Activated CD4-positive, CD25-positive, alpha-beta regulatory T cell treated with anti-CD3 and anti-CD28 coated beads, Interleukin-2, amount 50 U/mL, for 16 hours (primary cell): ENCODE data around the gene MTFMT.
"Not testable (repeated sequence)": the region's sequence is repeated elsewhere in the genome, so short reads cannot be mapped to it uniquely, and the experiment has no call there.

ENCODE experiments used
- DNase-seq: peaks from one replicate; pipeline ENCODE4 v3.0.0-alpha.2; 2020; ENCODE audit warnings: low read depth, low spot score

The MTFMT gene

GRCh38 chr15:65060641-65061397, 31.4 kb upstream of the MTFMT start:
- DNase-seq = no peak

GRCh38 chr15:65059931-65060596, 30.6 kb upstream of the MTFMT start:
- no peak for DNase-seq

DNA sequence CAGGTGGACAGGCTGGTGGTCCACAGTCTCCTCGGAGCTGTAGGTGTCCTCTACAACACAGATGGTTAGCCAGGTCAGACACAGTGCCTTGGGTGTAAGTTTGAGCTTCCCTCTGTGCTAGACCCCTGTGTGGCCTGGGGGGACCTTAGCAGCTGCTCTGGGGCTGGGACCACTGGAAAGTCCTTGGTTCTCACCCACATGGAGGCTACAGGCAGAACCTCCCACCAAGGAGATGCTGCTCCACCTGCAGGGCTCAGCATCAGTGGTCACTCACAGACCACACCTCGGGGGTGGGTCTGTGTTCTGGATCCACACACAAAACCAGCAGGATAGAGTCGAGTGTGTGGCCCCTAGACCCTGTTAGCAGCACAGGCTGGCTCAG, 29.9 kb upstream of the MTFMT start:
- no peak for DNase-seq

GRCh38 chr15:65058394-65059368, 29.2 kb upstream of the MTFMT start:
- no peak for DNase-seq

DNA sequence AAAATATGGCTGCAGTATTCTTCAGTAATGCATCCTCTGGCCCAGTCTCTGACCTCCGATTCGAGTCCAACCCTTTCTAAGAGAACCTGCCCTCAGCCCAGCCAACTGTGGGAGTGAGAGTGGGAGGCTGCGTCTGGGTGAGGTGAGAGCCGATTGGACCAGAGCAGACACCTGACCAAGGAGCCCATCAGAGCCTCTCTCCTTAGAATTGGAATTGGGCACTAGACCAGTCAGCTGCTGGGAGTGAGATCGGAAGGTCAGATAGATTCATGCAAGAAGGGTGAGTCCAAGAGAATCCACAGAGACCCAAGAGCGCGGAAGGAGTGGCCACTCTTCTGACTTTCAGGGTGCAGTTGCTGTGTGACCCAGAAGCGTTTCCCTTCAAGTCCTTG, 28.1 kb upstream of the MTFMT start:
- no peak for DNase-seq

DNA sequence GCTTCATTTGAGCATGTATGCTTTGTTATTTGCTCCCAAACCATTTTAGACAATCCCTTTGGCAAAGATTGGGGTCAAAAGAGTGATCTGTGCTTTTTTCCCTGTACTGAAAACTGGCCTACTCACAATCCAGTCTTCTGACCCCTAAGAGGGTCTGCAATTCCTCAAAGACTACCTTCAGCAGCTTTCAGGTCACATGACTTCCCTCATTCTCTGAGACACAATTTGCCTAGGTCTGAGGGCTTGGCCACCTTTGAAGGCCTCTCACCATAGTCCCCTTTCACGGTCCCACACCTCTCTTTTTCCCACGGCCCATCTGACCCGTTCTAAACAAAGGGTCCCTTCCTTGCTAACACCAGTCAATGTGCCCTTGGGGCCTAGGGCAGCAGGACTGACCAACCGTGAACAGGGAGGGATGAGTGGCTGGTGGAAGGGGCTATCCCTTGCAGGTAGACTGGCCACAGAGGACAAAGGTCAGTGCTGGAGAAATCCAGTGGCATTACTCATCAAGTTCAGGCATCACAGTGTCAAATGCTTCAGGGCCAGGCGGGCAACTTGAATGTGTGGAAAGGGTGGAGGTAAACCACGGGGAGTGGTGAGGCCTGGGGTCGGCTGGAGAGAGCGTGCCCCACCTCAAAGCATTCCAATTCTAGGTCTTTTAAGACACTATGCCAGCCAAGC, 27.6 kb upstream of the MTFMT start:
- no peak for DNase-seq

DNA sequence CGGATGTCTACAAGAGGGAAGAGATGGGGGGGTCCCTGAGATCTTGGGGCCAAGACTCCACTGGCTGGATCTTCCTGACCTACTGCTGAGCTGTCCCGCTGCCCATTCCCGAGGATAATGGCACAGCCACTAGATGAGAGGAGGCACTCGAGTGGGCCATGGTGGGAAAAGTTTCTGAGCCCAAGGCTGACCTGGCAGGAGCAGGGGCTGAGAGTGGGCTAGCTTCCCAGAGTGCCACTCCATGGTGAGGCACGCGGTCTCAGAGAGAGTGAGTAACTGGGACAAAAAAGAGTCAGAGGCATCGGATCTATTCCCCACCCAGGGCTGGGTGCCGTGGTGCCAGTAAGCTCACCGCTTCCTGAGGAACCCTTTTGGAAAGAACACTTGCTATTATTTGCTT, 26.7 kb upstream of the MTFMT start:
- no peak for DNase-seq

- no peak for DNase-seq
Measured at GRCh38 chr15:65055201-65055870, 25.9 kb upstream of the MTFMT start.

DNA sequence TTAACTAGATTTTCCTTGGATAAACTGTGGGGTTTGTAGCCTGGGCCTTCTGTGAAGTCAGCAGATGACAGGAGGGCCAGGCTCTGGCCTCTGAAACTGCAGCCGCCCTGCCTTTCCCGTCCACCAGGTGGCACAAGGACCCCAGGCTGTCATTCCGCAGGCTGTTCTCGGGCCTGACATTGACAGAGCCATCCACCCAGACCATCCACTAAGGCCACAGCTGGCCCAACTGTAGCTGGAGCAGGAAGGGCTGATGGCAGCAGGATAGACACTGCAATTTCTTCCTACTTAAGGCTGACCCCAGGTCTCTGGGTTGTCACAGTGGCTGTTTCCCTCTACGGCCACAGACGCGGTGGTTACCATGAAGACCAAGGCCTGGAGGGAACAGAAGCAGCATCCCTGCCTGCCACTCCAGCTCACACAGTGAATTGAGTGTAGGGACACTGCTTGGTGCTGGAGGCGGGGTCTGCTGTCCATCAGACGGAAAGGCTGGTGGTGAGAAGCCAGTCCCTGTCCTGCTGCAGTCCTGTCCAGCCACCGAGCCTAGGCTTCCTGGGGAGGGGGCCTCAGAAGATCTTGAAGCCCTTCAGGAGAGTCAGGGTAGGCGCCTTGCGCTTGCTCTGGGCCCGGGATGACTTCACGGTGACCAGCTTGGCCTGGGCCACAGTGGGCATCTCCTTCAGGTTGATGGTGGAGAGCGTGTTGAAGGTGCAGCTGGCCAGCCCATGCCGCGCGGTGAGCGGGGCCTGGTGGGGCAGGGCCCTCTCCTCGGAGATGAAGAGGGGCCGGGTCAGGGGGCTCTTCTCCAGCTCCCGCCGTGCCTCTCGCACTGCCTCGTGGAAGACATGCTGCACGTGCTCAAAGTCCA, 25.1 kb upstream of the MTFMT start:
- no peak for DNase-seq

- no peak for DNase-seq
Measured at GRCh38 chr15:65052956-65053355, 23.5 kb upstream of the MTFMT start.

GRCh38 chr15:65051266-65051665, 21.8 kb upstream of the MTFMT start:
- no peak for DNase-seq

- DNase-seq = no peak
Measured at GRCh38 chr15:65050270-65050669, 20.8 kb upstream of the MTFMT start.

- peak; percentile 72 for DNase-seq
Measured at GRCh38 chr15:65049418-65049840, 20.0 kb upstream of the MTFMT start.

- DNase-seq = no peak
Measured at GRCh38 chr15:65048241-65048640, 18.8 kb upstream of the MTFMT start.

GRCh38 chr15:65044724-65045481, 15.5 kb upstream of the MTFMT start, which contains the start of gene SLC51B:
Gene SLC51B (plus strand): TSS chr15:65045387. CDS start chr15:65050005, 4,618 bp downstream.
- DNase-seq = no peak

- DNase-seq = not testable (repeated sequence)
Measured at GRCh38 chr15:65044218-65044617, 14.8 kb upstream of the MTFMT start.

DNA sequence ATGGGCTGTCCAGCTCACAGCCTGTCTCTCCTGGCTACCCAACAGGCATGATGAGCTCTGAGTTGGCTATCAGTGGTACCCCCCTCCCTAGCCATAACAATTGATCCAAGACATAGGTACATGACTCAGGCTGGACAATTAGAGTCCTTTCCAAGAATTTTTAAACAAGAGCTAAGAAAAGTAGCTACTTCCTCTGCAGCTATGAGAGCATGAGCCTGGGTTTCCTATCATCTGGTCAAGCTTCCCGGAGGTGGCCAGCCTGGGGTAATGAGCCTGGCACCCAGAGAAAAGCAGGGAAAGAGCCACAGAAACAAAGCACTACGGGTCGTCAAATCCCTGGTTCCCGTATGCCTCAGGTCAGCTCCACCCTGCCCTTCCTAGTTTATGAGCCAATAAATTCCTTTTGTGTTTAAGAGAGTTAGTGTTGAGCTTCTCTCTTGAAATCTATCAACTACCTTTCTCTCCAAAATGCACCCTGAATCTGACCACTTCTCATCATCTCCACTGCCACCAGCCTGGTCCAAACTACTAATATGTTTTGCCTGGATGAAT, 13.4 kb upstream of the MTFMT start:
- DNase-seq = no peak

- DNase-seq = no peak
Measured at GRCh38 chr15:65041787-65042186, 12.3 kb upstream of the MTFMT start.

DNA sequence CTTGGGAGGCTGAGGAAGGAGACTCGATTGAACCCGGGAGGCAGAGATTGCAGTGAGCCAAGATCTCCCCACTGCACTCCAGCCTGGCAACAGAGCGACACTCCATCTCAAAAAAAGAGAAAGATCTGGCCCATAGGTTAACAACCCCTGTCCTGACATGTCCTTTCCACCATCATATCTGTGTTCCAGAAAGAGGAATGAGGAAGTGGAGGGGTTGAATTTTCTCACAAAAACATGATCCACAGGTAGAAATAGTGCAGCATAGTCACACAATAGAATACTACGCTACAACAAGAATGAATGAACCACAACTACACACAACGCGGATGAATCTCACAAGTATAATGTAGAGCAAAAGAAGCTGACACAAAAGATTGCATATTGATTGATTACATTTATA, 11.0 kb upstream of the MTFMT start:
- DNase-seq = no peak
